GM21723 (cell line): Measurements from ENCODE around the gene PTCD1.
"Not testable (repeated sequence)": the region's sequence is repeated elsewhere in the genome, so short reads cannot be mapped to it uniquely, and the experiment has no call there.

Experiments used
- ATAC-seq: cut with Tn5 transposase; IDR thresholded peaks from one replicate; pipeline ENCODE4 v1.9.1; 2021; ENCODE audit warnings: mild to moderate bottlenecking, moderate library complexity; ENCODE audit not compliant: unreplicated experiment

PTCD1 gene

GRCh38 chr7:99389772-99390171 lies 48.8 kb downstream of the PTCD1 start:
- ATAC-seq, result no peak

DNA sequence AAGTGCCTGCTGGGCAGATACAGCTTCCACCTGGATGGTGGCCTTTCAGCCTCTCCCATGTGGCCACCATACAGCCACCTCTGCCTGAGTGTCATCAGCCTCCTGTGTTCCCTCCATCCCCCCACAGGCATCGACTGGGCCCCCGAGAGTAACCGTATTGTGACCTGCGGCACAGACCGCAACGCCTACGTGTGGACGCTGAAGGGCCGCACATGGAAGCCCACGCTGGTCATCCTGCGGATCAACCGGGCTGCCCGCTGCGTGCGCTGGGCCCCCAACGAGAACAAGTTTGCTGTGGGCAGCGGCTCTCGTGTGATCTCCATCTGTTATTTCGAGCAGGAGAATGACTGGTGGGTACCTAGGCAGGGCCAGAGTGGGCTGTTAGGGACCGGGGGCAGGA lies 50.7 kb downstream of the PTCD1 start:
- no peak for ATAC-seq

GRCh38 chr7:99387239-99387635 lies 51.4 kb downstream of the PTCD1 start:
- ATAC-seq, result not testable (repeated sequence)

DNA sequence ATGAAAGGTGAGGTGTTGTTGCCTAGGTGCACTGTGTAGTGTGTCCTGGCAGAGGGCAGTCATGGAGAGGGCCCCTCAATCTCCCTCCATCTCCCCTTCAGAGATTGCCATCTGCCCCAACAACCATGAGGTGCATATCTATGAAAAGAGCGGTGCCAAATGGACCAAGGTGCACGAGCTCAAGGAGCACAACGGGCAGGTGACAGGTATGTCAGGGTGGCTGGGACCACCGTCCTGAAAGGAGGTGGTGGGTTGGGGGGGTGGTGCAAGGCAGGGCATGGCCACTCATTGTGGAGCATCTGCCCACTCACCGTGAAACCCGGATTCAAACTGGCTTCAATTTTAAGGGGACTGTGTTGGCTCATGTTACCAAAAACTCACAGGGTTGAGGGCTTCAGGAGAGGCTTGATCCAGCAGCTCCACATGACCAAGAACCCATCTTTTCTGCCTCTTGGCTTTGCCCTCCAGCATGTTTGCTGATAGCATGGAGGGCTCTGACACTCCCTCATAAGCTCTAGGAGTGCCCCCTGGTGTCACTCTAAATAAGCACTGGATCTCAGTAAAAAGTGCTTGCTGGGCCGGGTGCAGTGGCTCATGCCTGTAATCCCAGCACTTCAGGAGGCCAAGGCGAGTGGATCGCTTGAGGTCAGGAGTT lies 51.9 kb downstream of the PTCD1 start:
- ATAC-seq, result no peak

- ATAC-seq, result no peak
Measured at GRCh38 chr7:99385564-99385963, 53.0 kb downstream of the PTCD1 start.

GRCh38 chr7:99384523-99384922 lies 54.1 kb downstream of the PTCD1 start:
- no peak for ATAC-seq

DNA sequence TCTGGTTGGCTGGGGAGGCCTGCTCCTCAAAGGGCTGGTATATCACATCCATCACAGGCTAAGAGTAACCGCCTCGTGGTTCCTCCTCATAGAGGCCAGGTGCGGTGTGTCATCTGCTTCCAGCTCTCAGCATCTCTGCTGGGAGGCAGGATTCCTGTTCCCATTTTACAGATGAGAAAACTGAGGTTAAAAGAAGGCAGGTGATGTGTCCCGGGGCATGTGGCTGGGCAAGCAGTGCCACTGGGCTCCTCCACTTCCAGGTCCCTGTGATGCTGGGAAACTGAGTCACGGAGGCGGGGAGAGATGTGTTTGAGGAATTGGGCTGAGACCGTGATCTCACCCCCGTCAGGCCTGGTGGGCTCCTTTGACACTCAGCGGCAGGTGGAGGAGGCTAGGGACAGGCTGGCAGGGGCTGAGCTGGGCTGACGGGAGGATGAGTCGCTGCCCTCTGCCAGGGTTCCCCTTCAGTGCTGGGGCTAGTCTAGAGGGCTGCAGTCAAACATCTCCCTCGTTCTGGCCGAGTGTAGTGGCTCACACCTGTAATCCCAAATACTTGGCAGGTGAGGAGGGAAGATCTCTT lies 54.7 kb downstream of the PTCD1 start:
- no peak for ATAC-seq

GRCh38 chr7:99383203-99383602 lies 55.4 kb downstream of the PTCD1 start:
- no peak for ATAC-seq

GRCh38 chr7:99381664-99382075 lies 56.9 kb downstream of the PTCD1 start:
- ATAC-seq, result no peak

DNA sequence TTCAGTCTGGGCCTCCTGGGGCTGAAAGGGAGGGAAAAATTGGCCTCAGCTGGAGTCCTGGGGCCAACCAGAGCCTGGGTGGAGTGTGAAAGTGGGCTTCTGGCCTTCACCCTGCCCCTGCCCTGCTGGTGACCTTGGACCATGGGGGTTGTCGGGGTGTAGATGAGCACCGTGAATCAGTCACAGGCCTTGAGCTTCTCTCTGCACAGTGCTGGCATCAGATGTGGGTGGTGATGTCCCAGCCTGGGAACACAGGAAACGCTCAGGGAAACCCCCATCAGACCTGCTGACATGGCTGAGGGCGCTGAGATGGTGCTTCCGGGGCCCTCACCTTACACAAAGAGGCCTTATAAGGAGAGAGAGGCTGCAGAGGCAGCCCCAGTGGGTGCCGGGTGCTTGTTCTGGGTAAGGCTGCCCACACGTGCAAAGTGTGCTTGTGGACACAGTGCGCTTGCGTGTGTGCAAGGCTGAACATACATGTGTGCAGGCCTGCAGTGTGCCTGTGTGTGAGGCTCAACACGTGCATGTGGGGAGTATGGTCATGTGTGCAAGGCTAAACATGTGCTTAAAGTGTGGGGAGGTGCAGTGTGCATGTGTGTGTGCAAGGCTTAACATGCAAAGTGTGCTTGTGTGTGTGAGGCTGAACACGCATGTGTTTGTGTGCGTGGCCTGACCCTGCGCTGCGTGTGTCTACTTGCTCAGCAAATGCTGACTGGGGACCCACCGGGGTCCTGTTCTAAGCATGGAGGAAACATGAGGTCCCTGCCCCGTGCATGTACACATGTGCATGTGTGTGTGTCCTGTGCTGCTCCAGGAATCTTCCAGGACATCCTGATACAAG lies 57.6 kb downstream of the PTCD1 start:
- peak; percentile 73 for ATAC-seq

DNA sequence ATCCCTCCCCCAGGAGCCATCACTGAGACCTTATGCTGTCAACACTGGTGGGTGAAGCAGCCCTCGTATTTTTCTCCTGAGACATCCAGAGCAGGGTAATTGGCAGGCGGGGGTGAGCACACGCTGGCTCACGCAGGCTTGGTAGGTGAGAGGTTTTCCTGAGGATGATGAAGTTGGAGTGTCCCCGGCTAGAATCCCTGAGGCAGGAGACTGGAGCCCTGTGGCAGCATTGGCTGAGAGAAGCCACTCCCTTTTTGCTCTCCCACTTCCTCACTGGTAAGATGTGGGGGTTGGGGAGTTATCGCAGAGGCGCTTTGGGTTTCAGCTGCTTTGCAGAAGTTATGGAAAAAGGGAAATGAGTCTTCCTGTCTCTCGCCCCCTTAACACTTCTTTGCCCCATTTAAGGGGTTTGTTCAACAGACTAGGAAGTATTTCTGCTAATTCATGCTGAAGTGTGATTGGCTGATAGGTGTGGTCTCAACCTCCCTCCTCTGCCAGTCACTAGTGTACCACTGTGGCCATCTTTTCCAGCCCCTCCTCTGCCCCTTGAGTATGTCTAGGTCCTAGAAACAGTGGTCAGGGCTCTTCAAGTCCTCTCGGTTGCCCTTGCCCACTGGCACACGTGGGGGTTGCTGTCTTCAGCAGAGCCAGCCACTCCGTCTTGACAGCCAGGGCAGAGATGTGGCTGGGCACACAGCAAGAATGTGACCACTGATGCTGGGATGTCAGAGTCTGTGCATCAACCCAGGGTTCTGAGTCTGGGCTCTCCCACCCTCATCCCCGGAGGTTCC lies 58.4 kb downstream of the PTCD1 start:
- peak; percentile 47 for ATAC-seq

GRCh38 chr7:99379693-99380031 lies 58.9 kb downstream of the PTCD1 start:
- ATAC-seq, result peak; percentile 17

- peak; percentile 20 for ATAC-seq
Measured at GRCh38 chr7:99379043-99379577, 59.5 kb downstream of the PTCD1 start.

- peak; percentile 50 for ATAC-seq
Measured at GRCh38 chr7:99375070-99375807, 63.4 kb downstream of the PTCD1 start.

DNA sequence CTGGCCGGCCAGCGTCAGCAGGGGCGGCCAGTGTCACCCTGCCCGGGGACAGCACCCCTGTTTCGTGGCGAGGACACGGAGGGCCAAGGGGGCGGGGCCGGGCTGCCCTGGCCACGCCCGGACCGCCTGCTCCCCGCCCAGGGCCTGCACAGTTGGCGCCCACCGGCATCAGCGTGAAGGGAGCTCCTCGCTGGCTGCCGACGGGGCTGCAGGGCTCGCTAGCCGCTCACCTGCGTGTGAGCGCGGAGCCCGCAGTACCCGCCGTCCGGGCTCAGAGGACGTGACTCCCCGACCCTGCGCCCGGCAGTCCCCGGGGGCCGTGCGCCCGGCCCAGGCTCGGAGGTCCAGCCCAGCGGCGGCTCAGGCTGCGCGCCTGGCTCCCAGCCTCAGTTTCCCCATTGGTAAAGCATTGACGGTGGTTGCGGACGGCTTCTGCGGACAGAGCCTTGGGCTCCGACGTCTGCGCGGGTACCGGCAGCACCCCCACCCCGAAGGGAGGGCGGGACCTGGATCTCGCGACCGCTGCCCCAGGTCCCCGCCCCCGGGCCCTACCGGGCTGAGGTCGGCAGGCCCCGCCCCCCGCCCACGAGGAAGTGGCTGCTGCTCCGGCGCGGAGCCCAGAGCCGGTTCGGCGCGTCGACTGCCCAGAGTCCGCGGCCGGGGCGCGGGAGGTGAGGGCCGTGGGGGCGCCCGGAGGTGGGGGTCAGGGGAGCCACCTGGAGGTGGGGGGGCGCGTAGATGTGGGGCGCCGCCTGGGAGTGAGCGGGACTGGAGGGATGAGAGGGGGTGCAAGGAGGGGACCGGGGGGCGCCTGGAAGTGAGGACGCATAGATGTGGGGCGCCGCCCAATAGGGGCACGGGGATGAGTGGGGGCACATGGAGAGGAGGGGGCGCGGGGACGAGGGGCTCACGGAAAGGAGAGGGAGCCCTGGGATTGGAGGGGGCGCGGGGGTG lies 64.2 kb downstream of the PTCD1 start, which contains the start of gene ARPC1B:
Gene ARPC1B, plus strand, starts transcription at position 620 of the 954 bp plus-strand sequence. CDS start 10,985 bp downstream, outside the sequence.
- peak; percentile 55 for ATAC-seq

- no peak for ATAC-seq
Measured at GRCh38 chr7:99373091-99374066, 65.2 kb downstream of the PTCD1 start.

- ATAC-seq, result no peak
Measured at GRCh38 chr7:99372275-99373090, 66.1 kb downstream of the PTCD1 start.
